GM12878 (cell line): ENCODE results near the gene CCDC112. TPM values are rescaled to one million over a fixed set of nuclear protein-coding genes. Genes with fewer than 3 reads are reported as not detected.

Experiments
- ATAC-seq: fragments of 200-7000 bp; cut with Tn5 transposase; 3 replicates; pipeline ENCODE4 v1.9.1; 2020; ENCODE audit warnings: mild to moderate bottlenecking, moderate library complexity
- BruUV-seq: library from RNA; stranded (reverse); fragments of 400-500 nt; replicated peaks from 2 replicates; lab custom pipeline; 2021; lab: Mats Ljungman, UMichigan
- CTCF ChIA-PET: fragments of 300-600 bp; sonication (Branson Sonifier 250); formaldehyde crosslinking; extraction: SDS; loops from one replicate; lab custom pipeline; 2021; ENCODE audit warnings: inconsistent platforms; lab: Yijun Ruan, JAX
- POLR2A ChIA-PET: fragments of 350-600 bp; formaldehyde crosslinking; extraction: SDS; loops from one replicate; lab custom pipeline; 2021; ENCODE audit warnings: inconsistent platforms; lab: Charles Lee
- RAD21 ChIA-PET: fragments of 300-600 bp; sonication (Branson Sonifier 250); formaldehyde crosslinking; loops from one replicate; lab custom pipeline; 2023; ENCODE audit warnings: antibody characterized with exemption; ENCODE audit not compliant: unreplicated experiment; lab: Charles Lee
- SMC1A ChIA-PET: fragments of 300-600 bp; sonication (Branson Sonifier 250); formaldehyde crosslinking; loops from one replicate; lab custom pipeline; 2023; ENCODE audit not compliant: unreplicated experiment, uncharacterized antibody; lab: Charles Lee
- DNase-seq: peaks from one replicate; pipeline ENCODE4 v3.0.0-alpha.2; 2011; ENCODE audit warnings: low read depth, low spot score
- FAIRE-seq: peaks from 3 replicates; lab custom pipeline; 2011; peaks lifted over from hg19 to GRCh38; lab: Jason Lieb, UNC
- H2AFZ ChIP-seq: 2 replicates; pipeline ENCODE4 v1.6.0; 2011; ENCODE audit warnings: low read depth, low read length, control low read depth; ENCODE audit not compliant: control insufficient read depth
- H3K27ac ChIP-seq: 2 replicates; pipeline ENCODE4 v1.5.1; 2011; ENCODE audit warnings: control low read depth; ENCODE audit not compliant: control insufficient read depth, insufficient read depth
- H3K27me3 ChIP-seq, 2 experiments: replicated peaks in 1 of 2; 2 replicates each; pipeline versions ENCODE4 v1.6.0 to v1.6.1; 2011; ENCODE audit warnings: low read length in 1 of 2; ENCODE audit not compliant: control insufficient read depth in 2 of 2, insufficient read depth in 2 of 2
- H3K36me3 ChIP-seq, 2 experiments: 2 replicates each; pipeline ENCODE4 v1.5.1; 2011; ENCODE audit warnings: low read length in 1 of 2; ENCODE audit not compliant: control insufficient read depth in 2 of 2, insufficient read depth in 2 of 2
- H3K4me1 ChIP-seq: 2 replicates; pipeline ENCODE4 v1.6.1; 2011; ENCODE audit warnings: mild to moderate bottlenecking, low read length, moderate library complexity, mixed read lengths; ENCODE audit not compliant: control insufficient read depth, insufficient read depth
- H3K4me2 ChIP-seq: 2 replicates; pipeline ENCODE4 v1.6.0; 2011; ENCODE audit warnings: control low read depth; ENCODE audit not compliant: control insufficient read depth, insufficient read depth
- H3K4me3 ChIP-seq: fragments of 200-600 bp; sonication (generic); 2 replicates; pipeline ENCODE4 v1.5.1; 2016
- H3K79me2 ChIP-seq: 2 replicates; pipeline ENCODE4 v1.6.0; 2011; ENCODE audit warnings: low read length; ENCODE audit not compliant: control insufficient read depth, insufficient read depth
- H3K9ac ChIP-seq: 2 replicates; pipeline ENCODE4 v1.8.0; 2011; ENCODE audit warnings: low read length, control low read depth, mixed read lengths; ENCODE audit not compliant: control insufficient read depth, insufficient read depth
- H3K9me3 ChIP-seq: replicated peaks from 3 replicates; pipeline ENCODE4 v1.5.1; 2011; ENCODE audit warnings: mild to moderate bottlenecking, low read length; ENCODE audit not compliant: control insufficient read depth, insufficient read depth
- H4K20me1 ChIP-seq: 2 replicates; pipeline ENCODE4 v1.6.0; 2011; ENCODE audit not compliant: control insufficient read depth, insufficient read depth
- BHLHE40 ChIP-seq, 2 experiments: fragments of 450-650 bp in 1 of 2; IDR thresholded peaks; 2 replicates each; pipeline ENCODE4 v1.6.1; 2011 to 2017; ENCODE audit warnings: low read depth in 2 of 2, borderline replicate concordance in 1 of 2, improper control_type of control experiment in 1 of 2, low read length in 1 of 2, mild to moderate bottlenecking in 1 of 2
- CBFB ChIP-seq: IDR thresholded peaks from 2 replicates; pipeline ENCODE4 v1.6.1; 2016; ENCODE audit warnings: antibody characterized with exemption, low read depth
- EP300 ChIP-seq, 2 experiments: fragments of 150-350 bp in 1 of 2; IDR thresholded peaks; 2 replicates each; pipeline ENCODE4 v1.6.1; 2011 to 2012; ENCODE audit warnings: low read depth in 2 of 2, low read length in 2 of 2, borderline replicate concordance in 1 of 2, improper control_type of control experiment in 1 of 2, inconsistent platforms in 1 of 2; ENCODE audit not compliant: control insufficient read depth in 1 of 2
- GABPA ChIP-seq: IDR thresholded peaks from 2 replicates; pipeline ENCODE4 v1.6.1; 2014; ENCODE audit warnings: antibody characterized with exemption, low read depth, mild to moderate bottlenecking, inconsistent platforms
- JUND ChIP-seq: IDR thresholded peaks from 2 replicates; pipeline ENCODE4 v1.6.1; 2012; ENCODE audit warnings: low read depth, mild to moderate bottlenecking, low read length, improper control_type of control experiment, moderate library complexity
- KAT2A ChIP-seq: conservative IDR thresholded peaks from 2 replicates; pipeline ENCODE4 v1.6.1; 2011; ENCODE audit warnings: low read depth, low read length; ENCODE audit not compliant: control insufficient read depth
- KDM1A ChIP-seq: fragments of 200-600 bp; sonication (generic); IDR thresholded peaks from 2 replicates; pipeline ENCODE4 v1.6.1; 2016; ENCODE audit warnings: borderline replicate concordance
- NRF1 ChIP-seq: conservative IDR thresholded peaks from 2 replicates; pipeline ENCODE4 v1.6.1; 2011; ENCODE audit warnings: mild to moderate bottlenecking, low read depth, low read length, improper control_type of control experiment
- RBBP5 ChIP-seq: fragments of 200-600 bp; sonication (generic); conservative IDR thresholded peaks from 2 replicates; pipeline ENCODE4 v1.6.1; 2016
- SMAD1 ChIP-seq: fragments of 450-650 bp; IDR thresholded peaks from 2 replicates; pipeline ENCODE4 v1.6.1; 2018; ENCODE audit warnings: mild to moderate bottlenecking, low read depth; ENCODE audit not compliant: partially characterized antibody
- STAT1 ChIP-seq: fragments of 450-650 bp; conservative IDR thresholded peaks from 2 replicates; pipeline ENCODE4 v1.6.1; 2014; ENCODE audit warnings: antibody characterized with exemption, mild to moderate bottlenecking
- SUPT20H ChIP-seq: IDR thresholded peaks from 2 replicates; pipeline ENCODE4 v1.6.1; 2011; ENCODE audit warnings: low read depth, mild to moderate bottlenecking, low read length, moderate library complexity, borderline replicate concordance; ENCODE audit not compliant: control insufficient read depth
- WRNIP1 ChIP-seq: IDR thresholded peaks from 2 replicates; pipeline ENCODE4 v1.6.1; 2011; ENCODE audit warnings: low read depth, low read length, improper control_type of control experiment, borderline replicate concordance
- ZZZ3 ChIP-seq: IDR thresholded peaks from 2 replicates; pipeline ENCODE4 v1.6.1; 2011; ENCODE audit warnings: low read depth; ENCODE audit not compliant: control insufficient read depth, insufficient read length
- in situ Hi-C: fragments of 300-500 bp; cut with MboI; formaldehyde crosslinking; loops from 9 replicates; pipeline ENCODE4 v1.14.3; 2018; ENCODE audit warnings: mixed read lengths
- intact Hi-C: fragments of 100-400 bp; cut with micrococcal nuclease; formaldehyde crosslinking; loops from one replicate; pipeline ENCODE4 v1.14.2; 2022; ENCODE audit not compliant: unreplicated experiment
- polyA plus RNA-seq, 11 experiments: library from polyadenylated mRNA; depleted of rRNA in 4 of 11; unstranded in 6 of 11; stranded (reverse) in 5 of 11; fragments of >200 nt; fragmentation: Nextera tagmentation in 4 of 11; fragmentation: Illumina TruSeq in 1 of 11; extraction: Ambion mirVana in 4 of 11; extraction: Trizol in 1 of 11; gene quantifications; 1 replicate in 1 of 11; 2 replicates in 10 of 11; pipeline versions ENCODE4 v1.2.1 to v1.2.3, GENCODE V29; 2011 to 2016; ENCODE audit warnings: inconsistent platforms in 2 of 11, missing spikeins in 2 of 11, low read depth in 1 of 11
- total RNA-seq, 4 experiments: library from RNA; depleted of rRNA in 3 of 4; stranded (reverse); fragments of >200 nt in 3 of 4; fragmentation: Illumina TruSeq in 1 of 4; extraction: Trizol in 1 of 4; gene quantifications; 2 replicates each; pipeline versions ENCODE4 v1.2.1 to v1.2.3, GENCODE V29; 2013 to 2021
- TF ChIP-seq, protein P1 (sequence below): IDR thresholded peaks from 2 replicates; pipeline ENCODE4 v1.6.1; 2011; ENCODE audit warnings: mild to moderate bottlenecking, low read depth, low read length, moderate library complexity; ENCODE audit not compliant: insufficient replicate concordance
- TF ChIP-seq, protein P2 (sequence below): fragments of 450-650 bp; IDR thresholded peaks from 2 replicates; pipeline ENCODE4 v1.6.1; 2016; ENCODE audit warnings: mild to moderate bottlenecking
- TF ChIP-seq, protein P3 (sequence below): fragments of 450-650 bp; IDR thresholded peaks from 2 replicates; pipeline ENCODE4 v1.6.1; 2017; ENCODE audit warnings: borderline replicate concordance

The CCDC112 gene
- total and polyA plus RNA-seq, 10 of the 15 experiments (the other 5 are each of a cell fraction or from before 2014, with no cell fraction given) = 0.12 to 2.0 (median 0.58) TPM

DNA sequence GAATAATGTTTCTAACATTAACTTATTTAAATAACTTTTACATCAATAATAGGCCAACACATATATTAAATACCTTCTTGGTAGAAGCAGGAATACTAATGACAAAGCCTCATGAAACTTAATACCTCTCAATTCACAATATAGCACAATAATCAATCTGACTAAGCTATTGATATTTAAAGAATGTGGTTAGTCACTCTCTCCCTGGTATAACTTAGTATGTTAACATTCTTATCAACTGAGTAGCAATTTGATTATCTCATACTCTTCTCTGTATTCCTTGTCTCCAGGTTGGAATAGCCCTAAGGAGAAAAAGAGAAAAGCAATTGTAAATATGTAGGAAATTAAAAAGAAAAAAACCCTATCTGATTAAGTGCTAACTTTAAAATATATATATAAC lies 28.8 kb downstream of the CCDC112 start:
- in situ Hi-C loops = no loop called here
- no peaks in the 10 kb centered on the region; the same call in 1 of the 2 replicates for H3K4me1 ChIP-seq
- H3K4me2 ChIP-seq = no peak overlapping the region
- CTCF ChIA-PET = no interaction called here
- H3K4me3 ChIP-seq = no peak overlapping the region
- peaks cover under 1% of the 10 kb centered on the region for H3K79me2 ChIP-seq
- no peak for FAIRE-seq
- TF ChIP-seq RBBP5 (no peak), SUPT20H (no peak), BHLHE40 (IDR thresholded peaks at IDR 0.05; ENCODE audit: borderline replicate concordance in 1 of 2, low read depth in 2 of 2, low read length in 1 of 2) (no peak), CBFB (no peak), JUND (no peak), SMAD1 (no peak), ZZZ3 (no peak), KAT2A (no peak), NRF1 (no peak), STAT1 (no peak), GABPA (no peak), WRNIP1 (no peak), KDM1A (no peak), EP300 (IDR thresholded peaks at IDR 0.05; ENCODE audit: borderline replicate concordance in 1 of 2, control insufficient read depth in 1 of 2, low read depth in 2 of 2, low read length in 2 of 2) (no peak)
- TF ChIP-seq, protein P1, sequence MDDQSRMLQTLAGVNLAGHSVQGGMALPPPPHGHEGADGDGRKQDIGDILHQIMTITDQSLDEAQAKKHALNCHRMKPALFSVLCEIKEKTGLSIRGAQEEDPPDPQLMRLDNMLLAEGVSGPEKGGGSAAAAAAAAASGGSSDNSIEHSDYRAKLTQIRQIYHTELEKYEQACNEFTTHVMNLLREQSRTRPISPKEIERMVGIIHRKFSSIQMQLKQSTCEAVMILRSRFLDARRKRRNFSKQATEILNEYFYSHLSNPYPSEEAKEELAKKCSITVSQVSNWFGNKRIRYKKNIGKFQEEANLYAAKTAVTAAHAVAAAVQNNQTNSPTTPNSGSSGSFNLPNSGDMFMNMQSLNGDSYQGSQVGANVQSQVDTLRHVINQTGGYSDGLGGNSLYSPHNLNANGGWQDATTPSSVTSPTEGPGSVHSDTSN = no peak
- TF ChIP-seq, protein P2, sequence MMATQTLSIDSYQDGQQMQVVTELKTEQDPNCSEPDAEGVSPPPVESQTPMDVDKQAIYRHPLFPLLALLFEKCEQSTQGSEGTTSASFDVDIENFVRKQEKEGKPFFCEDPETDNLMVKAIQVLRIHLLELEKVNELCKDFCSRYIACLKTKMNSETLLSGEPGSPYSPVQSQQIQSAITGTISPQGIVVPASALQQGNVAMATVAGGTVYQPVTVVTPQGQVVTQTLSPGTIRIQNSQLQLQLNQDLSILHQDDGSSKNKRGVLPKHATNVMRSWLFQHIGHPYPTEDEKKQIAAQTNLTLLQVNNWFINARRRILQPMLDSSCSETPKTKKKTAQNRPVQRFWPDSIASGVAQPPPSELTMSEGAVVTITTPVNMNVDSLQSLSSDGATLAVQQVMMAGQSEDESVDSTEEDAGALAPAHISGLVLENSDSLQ = no peak
- TF ChIP-seq, protein P3, sequence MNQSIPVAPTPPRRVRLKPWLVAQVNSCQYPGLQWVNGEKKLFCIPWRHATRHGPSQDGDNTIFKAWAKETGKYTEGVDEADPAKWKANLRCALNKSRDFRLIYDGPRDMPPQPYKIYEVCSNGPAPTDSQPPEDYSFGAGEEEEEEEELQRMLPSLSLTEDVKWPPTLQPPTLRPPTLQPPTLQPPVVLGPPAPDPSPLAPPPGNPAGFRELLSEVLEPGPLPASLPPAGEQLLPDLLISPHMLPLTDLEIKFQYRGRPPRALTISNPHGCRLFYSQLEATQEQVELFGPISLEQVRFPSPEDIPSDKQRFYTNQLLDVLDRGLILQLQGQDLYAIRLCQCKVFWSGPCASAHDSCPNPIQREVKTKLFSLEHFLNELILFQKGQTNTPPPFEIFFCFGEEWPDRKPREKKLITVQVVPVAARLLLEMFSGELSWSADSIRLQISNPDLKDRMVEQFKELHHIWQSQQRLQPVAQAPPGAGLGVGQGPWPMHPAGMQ = no peak
- TF ChIP-seq, all 136 proteins: peak for 0
- Histone ChIP-seq H3K36me3 (no peaks in the 10 kb centered on the region), H4K20me1 (no peaks in the 10 kb centered on the region), H3K9ac (no peak overlapping the region), H3K9me3 (no peaks in the 10 kb centered on the region), H3K27me3 (no peaks in the 10 kb centered on the region), H3K27ac (no peak overlapping the region), H2AFZ (no peak overlapping the region)
- intact Hi-C loops = no loop called here
- DNase-seq = no peak
- ChIA-PET SMC1A (no interaction called here), RAD21 (no interaction called here), POLR2A (no interaction called here)
- BruUV-seq = no TSS peak
- ATAC-seq = no peak
